Stimulated activated CD4-positive, alpha-beta T cell treated with anti-CD3 and anti-CD28 coated beads, TNF-alpha, amount 100 ng/mL, for 4 hours (primary cell): ENCODE data around the gene TCERG1.
A peak's percentile ranks its signal among the peaks of the same experiment; 100 is the strongest.

Experiments used
- DNase-seq, 3 experiments: peaks; one replicate each; pipeline ENCODE4 v3.0.0-alpha.2; 2020; ENCODE audit warnings: low read depth in 3 of 3

The TCERG1 gene

DNA sequence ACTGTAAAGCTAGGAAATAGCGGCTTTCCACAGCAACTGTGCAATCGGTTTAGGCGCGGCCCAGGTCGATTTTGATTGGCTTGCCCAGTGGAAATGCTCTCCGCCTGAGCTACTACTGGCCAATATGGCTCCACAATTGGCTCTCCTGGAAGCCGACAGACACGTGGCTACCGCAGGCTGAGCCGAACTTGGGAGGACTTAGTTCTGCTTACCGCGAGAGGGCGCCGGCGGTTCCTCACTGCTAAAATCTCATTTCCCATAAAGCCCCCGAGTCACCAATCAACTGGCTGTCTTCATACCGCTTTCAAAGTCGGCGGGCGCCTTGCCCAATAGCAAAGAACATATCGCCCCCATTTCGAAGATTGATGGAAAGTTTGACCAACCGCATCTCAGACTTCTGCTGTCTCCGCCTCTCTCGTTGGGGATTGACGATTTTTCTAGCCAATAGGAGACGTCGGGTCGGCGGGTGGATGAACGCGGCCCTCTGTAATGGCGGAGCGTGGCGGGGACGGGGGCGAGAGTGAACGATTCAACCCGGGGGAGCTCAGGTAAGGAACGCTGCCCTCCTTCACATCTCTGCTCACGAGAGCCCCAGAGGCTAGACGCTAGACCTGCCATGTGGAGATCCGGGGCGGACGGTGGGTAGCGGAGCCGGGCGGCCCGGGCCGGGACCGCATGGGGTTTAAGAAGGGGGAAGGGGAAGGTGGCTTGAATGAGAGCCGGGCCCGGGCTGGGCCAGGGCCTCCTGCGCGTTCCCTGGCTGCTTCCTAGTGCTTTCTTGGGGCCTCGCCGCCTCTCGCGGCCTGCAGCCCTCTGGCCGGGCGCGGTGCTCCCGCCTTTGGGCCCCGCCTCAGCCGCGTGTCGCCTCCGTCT, at the start of gene TCERG1:
TCERG1 (plus strand) TSS at position 473 of the 873 bp plus-strand sequence; CDS start at position 490, 17 bp downstream.
- peak; percentile 85 to 96 (median 94) for DNase-seq

DNA sequence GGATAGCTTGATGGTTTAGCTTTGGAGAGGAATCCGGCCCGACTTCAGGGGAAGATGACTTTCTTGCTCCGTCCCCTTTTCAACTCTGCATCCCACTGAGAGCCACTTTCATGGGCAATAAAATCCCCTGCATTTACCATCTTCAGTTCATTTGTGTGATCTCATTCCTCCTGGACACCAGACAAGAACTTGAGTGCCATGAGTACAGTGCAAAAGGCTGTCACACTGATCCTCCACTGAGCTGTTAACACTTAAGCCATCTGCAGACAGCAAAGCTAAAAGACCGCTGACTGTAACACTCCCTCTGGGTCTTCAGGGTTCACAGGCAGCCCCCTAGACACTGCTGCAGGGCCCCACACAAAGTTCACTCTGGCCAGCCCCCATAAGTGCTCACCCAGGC, 48.3 kb upstream of the TCERG1 start:
- no peak for DNase-seq

GRCh38 chr5:146399481-146399880, 47.7 kb upstream of the TCERG1 start:
- DNase-seq = no peak

DNA sequence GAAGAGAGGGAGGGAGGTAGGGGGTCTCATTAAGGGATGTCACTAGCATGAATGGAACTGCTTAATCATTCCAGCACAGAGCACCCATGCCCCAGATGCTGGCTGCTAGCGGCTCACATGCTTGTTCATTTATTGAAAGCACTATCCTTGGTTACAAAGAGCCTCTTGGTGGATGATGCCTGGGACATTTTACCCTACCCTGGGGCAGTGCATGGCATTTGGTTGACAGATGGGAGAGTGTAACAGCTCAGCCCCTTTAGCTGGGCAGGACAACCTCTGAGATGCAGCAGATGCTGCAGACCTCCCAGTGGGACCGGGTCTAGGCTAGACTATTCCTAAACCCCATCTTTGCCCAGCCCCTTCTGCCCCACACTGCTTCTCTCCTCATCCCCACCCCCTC, 46.9 kb upstream of the TCERG1 start:
- no peak for DNase-seq

GRCh38 chr5:146401021-146401420, 46.1 kb upstream of the TCERG1 start:
- DNase-seq = no peak

- no peak for DNase-seq
Observed at GRCh38 chr5:146402949-146403348, 44.2 kb upstream of the TCERG1 start.

- DNase-seq = no peak
Observed at GRCh38 chr5:146409054-146409671, 38.0 kb upstream of the TCERG1 start.

GRCh38 chr5:146410272-146410671, 36.9 kb upstream of the TCERG1 start:
- DNase-seq = no peak

- no peak for DNase-seq
Observed at GRCh38 chr5:146419696-146420095, 27.4 kb upstream of the TCERG1 start.

GRCh38 chr5:146425023-146425422, 22.1 kb upstream of the TCERG1 start:
- DNase-seq = no peak

- no peak for DNase-seq
Observed at GRCh38 chr5:146426305-146426704, 20.8 kb upstream of the TCERG1 start.

GRCh38 chr5:146426853-146427618, 20.1 kb upstream of the TCERG1 start:
- DNase-seq = no peak

GRCh38 chr5:146427619-146427997, 19.5 kb upstream of the TCERG1 start:
- DNase-seq = no peak

GRCh38 chr5:146428658-146429057, 18.5 kb upstream of the TCERG1 start:
- DNase-seq = no peak

DNA sequence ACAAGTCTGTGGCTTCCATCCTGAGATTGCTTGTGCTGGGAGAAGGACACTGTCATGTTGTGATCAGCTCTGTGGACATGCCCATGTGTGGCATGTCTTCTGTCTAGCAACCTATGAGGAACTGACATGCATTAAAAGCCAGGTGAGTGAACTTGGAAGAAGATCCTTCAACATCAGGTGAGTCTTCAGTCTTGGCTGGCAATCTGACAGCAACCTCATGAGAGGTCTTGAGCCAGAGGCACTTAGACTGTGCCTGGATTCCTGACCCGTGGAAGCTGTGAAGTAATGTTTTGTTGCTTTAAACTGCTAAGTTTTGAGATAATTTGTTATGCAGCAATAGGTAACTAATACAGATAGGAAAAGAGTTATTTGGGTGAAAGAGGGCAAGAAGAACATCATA, 6.8 kb upstream of the TCERG1 start:
- DNase-seq = no peak

- DNase-seq = no peak
Observed at GRCh38 chr5:146440870-146441495, 6.2 kb upstream of the TCERG1 start.

DNA sequence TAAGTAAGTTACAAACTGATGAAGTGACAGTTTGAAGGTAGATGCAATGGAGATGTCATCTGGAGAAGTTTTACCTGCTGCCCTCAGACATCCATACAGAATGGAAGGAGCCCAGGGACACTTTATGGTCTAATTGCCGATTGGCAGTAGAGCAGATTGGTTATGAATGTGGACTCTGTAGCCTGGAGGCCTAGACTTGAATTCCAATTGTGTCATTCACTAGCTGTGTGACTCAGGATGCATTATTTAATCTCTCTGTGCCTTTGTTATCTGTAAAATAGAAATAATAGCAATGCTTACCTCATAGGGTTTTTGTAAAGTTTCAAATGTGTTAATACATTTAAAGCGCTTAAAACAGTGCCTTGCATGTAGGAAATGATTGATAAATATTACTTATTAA, 5.2 kb upstream of the TCERG1 start:
- no peak for DNase-seq

DNA sequence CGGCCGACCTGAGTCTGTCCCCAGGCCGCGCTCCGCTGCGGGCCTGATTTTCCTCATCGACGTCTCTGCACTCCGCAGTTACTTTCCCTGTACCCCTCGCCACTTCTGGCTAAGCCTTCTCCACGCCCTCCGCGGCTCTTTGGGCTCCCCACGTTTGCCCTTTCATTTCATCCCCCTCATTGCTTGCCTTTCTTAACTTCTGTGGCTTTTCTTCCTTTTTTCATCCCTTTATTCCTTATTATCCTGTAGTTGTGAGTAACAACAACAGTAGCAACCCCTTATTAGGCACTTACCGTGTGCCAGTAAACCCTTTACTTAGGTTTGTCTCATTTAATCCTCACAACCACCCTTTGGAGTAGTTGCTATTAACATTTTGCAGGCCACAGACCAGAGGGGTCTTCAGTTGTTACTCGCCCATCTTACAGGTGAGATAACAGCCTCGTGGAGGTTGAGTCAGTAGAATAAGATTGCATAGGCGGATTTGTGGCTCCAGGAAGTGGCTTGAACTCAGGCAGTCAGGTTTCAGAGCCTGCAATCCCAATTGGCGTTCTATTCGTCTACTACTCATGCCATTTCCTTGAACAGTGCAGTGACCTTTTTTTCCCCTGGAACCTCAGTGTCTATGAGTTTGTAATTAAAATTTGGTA, 724 bp downstream of the TCERG1 start:
- DNase-seq = no peak

DNA sequence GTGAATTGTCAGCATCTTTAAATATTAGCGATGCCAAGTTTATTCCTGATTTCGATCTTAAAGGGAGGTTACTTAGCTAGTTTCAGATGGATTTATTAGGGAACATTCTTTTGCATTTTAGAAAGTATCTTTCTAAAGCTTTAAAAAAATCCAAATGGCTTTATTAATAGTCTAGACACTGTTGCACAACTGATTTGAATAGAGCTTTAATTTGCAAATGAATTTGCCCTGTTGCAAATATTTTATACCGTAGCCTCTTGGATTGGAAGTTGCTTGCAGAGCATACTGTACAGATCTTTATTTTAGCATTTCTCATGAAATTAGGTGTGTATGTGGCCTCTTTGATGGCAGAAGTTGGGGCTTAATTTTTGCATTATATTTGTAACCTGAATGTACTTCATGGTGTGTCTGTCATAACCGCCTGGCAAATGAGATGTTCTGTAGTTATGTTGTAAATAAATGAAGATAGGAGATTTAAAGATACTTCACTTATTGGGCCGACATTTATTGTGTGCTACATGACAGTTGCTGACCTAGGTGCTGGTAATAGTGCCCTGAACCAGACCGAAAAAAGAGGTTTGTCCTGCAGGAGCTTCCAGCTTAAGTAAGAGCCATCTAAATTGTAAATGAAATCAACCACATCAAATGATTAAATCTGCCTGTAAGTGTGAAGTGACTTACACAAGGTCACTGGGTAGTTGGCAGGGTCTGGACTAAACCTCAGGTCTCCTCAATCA, 1.8 kb downstream of the TCERG1 start:
- no peak for DNase-seq

- no peak for DNase-seq
Observed at GRCh38 chr5:146450002-146450401, 2.9 kb downstream of the TCERG1 start.

GRCh38 chr5:146451411-146451810, 4.3 kb downstream of the TCERG1 start:
- DNase-seq = no peak
